Femur (tissue), 1 donor: Measurements from ENCODE around the gene PLEKHA1.
A peak's percentile ranks its signal among the peaks of the same experiment; 100 is the strongest.

Experiments
- DNase-seq: peaks from one replicate; pipeline ENCODE4 v3.0.0-alpha.2; 2017

The PLEKHA1 gene

DNA sequence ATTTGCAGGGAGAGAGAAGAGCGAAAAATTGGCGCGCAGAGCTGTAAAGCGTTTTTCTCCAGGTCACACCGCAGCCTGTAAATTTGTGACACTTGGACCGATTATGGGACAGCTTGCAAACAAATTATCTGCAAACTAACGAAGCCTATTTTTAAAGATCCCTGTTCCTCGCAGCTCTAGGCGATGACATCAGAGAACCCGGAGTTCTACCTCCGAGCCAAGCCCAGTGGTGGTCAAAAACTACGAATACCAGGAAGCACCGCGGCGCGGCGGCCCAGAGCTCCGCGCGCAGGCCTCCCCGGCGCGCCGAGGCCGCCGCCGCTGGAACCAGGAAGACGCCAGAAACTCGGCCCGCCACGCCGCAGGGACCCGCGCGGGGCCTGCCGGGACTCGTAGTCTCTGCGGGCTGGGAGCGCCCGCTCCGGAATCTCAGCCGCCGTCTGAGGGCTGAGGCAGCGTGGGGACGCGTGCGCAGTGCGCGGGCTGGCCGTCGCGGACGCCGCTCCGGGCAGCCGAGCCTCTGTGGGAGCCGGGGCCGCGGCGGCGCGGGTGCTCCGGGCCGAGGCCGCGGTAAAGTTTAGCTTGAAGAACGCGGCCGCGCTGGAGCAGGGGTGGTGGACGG is at the start of gene PLEKHA1:
Gene PLEKHA1, plus strand, starts transcription at position 472 of the 622 bp plus-strand sequence. CDS start 18,493 bp downstream, outside the sequence.
- peak; percentile 98 for DNase-seq

DNA sequence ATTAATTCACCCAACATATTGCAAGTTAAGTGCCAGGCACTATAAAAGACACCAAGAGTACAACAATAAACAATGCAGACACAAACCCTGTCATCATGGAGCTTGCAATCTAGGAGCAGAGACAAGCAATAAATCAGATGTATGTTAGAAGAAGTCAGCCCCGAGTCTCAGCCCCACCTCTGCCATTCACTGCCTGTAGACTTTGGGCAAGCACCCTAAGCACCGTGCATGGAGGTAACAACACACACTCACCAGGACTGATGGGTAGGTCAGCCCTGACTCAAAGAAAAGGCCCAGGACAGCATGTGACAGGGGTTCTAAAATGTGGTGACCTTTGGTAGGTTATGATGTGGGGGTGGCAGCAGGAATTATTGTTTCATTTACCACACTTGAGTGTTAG is 49.3 kb upstream of the PLEKHA1 start:
- DNase-seq, result no peak

DNA sequence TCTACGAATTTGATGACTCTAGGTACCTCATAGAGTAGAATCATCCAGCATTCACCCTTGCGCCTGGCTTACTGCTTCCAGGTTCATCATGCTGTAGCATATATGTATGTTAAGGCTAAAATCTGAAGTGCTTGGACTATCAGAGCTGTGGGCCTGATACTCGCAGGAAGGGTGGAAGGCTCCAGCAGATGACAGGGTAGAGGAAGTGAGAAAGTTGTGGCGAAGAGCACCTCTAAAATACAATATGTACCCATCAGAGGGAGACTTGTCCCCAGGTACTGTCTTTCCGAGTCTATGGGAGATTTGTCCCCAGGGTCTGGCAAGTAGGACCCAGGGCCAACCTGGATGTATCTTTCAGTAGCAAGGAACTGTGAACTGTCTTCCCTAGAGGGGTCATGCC is 48.1 kb upstream of the PLEKHA1 start:
- DNase-seq, result no peak

DNA sequence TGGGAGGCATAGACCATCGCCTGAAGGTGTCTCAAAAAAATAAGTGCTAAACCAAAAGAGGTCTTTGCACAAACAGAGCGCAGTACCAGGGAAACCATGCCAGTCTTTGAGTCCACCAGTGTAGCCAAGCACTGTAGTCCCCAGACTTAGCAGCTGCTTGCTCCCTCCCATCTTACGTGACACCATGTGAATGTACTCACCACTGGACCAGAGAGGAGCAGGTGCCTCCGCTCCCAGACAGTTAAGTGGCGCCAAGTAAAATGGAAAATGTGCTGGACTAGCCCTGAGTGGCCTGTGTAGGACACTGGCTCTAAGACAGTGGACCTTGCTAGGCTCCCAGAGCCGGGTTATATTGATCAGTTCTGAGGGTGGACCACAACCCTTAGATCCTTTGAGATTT is 47.7 kb upstream of the PLEKHA1 start:
- DNase-seq, result no peak

DNA sequence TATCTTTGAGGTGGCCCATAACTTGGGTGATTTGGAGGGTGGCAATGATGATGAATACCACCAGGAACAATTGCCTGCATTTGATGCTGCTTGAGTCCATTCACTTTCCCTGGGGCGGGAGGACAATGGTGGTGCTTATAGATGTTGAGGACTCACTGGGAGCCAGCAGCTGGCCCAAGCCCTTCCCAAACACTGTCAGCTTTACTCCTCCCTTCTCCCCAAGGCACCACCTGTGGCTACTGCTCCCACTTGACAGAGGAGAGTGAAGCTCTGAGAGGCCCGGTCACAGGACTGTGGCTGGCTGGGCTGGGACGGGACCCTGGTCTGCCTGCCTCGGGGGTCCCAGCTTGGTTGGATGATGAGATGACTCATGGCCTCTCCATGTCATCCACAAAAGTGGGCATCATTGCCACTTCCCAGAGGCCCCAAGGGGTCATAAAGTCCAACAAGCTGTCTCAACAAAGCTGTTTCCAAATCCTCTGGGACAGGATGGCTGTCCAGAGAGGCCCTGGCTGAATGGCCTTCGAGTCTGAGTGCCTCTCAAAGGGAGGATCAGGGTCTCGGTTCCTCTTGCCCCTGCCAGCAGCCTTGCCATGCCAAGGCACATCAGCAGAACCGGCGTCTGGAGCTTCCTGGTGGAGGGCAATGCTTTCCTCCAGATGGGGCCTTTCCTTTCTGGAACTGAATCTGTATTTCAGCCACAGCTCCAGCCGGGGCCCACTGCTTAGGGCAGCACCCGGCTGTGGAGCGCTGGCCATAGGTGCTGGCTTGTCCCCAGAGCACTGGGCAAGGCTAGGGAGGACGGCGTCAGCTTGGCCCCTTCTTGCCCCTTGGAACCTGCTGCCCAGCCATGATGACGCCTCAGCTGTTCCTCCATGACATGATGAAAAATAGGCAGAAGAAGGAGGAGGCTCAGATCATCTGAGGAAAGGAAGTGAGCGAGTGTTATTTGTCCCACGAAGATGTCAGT is 47.0 kb upstream of the PLEKHA1 start:
- no peak for DNase-seq

DNA sequence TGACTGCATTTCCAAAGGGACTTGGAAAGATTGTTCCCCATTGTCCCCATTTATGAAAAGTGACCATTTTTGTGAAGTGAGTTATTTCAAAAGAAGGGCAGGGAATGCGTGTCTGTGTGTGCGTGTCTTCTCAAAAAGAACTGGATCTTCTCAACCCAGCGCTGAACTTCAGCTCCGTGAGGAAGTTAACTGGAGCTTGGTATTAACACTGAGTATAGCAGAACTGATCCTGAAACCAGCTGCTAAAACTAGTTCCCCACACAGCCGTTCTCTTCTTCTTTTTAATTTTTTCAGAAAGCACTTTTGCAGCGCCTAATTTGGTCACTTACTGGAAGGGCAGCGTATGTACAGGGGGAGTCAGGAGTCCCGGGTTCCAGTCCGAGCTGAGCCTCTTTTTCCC is 45.8 kb upstream of the PLEKHA1 start:
- DNase-seq, result no peak

DNA sequence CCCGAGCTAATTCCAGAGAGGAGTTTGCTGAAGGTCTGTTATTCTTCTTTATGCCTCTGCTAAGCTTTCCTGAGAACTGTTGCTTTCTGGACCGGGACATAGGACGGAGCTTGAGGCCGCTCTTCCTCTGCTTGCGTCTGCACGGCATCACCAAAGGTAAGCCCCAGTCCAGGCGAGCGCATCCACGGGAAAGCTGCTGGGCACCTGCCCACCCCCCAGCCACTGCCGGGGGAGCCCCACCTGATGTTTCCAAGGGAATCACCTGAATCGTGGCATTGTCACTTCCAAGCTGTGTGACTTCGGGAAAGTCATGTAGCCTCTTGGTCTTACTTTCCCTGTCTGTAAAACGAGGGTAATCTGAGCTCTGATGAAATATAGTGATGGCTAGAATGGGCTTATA is 45.1 kb upstream of the PLEKHA1 start:
- no peak for DNase-seq

DNA sequence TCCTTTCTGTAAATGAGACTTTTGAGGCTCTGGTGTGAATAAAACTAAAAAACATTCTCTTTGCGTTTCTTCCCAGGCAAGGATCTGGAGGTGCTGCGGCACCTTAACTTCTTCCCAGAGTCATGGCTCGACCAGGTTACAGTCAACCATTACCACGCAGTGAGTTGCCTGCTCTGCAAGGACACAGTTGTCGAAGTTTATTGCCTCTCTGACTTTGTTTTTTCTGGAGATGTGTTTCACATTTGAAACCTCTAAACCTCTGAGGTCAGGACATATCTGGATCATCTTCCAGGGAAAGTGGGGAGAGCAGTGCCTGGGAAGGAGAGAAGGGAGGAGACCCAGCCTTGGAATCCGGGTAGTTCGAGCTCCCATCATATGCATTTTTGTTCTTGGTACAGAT is 43.4 kb upstream of the PLEKHA1 start:
- DNase-seq, result no peak

DNA sequence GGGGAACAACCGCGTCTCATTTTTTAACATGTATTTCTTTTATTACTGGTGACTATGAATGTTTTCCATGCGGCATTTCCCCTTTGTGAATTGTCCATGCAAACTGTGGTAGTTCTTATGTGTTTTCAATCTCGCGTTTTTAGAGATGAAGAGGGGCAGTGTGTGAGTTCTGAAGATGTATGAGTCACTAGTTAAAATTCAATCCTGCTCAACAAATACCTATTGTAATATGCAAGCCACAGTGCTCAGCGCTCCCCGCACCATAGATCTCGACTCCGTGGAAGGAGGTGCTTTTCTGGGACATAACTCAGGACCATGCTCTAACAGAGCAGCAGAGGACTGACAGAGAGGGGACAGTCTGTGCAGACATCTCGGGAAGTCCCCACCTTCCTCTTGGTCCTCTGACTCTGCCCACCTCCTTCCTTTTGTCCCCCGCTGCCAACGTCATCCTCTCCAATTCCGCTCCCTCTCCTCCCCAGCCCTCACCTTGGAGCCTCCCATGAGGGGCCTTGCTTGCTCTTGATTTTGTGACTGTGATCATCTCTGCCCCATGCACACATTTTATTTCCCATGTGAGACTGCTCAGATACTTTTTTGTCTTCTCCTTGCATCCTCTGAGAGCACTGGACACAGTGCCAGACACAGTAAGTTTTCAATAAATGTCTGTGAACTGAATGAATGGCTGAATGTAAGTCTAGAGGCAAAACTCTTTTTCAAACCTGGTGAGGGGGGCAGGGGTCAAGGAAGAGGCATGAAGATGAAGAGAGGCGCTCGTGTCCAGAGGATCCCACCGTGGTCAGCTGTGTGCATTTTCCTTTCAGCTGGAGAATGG is 42.7 kb upstream of the PLEKHA1 start:
- no peak for DNase-seq

DNA sequence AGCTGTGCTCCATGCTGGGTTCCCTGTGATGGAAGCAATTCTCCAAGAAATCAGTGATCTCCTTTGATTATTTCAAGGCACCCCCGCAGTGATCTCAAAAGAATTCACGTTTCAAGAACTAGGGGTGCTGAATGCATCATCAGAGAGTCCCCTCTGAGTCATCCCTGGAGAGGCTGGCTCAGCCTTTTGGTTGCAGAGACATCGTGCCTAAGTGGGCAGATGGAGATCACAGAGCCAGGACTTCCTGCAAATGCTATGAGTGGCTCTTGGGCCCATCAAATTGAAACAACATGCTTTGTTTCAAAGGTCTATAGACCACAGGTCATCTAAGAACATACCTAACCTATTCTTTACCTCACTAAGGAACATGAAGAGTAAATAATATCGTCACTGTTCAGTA is 41.5 kb upstream of the PLEKHA1 start:
- DNase-seq, result no peak

DNA sequence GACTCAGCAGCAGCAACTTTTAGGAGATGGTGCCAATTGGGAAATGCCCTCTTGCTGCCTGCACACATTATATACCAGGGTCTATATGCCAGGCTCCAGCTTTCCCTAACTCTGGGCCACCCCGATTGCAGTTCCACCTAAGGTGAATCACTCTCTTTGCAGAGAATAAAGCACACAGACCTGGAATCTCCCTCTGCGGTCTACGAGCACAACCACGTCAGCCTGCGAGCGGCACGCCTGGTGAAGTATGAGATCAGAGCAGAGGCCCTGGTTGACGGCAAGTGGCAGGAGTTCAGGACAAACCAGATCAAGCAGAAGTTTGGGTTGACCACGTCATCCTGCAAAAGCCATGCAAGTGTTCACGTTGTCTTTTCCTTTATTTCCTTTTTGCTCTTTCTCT is 38.2 kb upstream of the PLEKHA1 start:
- no peak for DNase-seq

DNA sequence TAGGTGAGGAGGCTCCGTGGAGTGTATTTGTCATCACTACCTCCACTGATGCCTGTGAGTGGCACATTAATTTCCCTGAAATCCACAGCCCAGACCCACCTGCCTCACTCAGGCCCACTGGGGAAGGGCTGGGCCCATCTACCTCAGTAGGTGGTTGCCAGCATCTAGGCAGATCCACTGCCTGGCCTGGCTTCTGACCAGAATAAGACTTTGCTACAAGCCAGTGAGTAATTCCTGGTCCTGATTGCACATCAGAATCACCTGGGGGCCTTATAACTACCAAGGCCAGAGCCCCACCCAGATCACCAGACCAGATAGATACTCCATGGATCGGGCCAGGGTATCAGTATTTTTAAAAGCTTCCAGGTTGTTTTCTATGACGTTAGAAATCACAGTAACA is 37.5 kb upstream of the PLEKHA1 start:
- DNase-seq, result no peak

DNA sequence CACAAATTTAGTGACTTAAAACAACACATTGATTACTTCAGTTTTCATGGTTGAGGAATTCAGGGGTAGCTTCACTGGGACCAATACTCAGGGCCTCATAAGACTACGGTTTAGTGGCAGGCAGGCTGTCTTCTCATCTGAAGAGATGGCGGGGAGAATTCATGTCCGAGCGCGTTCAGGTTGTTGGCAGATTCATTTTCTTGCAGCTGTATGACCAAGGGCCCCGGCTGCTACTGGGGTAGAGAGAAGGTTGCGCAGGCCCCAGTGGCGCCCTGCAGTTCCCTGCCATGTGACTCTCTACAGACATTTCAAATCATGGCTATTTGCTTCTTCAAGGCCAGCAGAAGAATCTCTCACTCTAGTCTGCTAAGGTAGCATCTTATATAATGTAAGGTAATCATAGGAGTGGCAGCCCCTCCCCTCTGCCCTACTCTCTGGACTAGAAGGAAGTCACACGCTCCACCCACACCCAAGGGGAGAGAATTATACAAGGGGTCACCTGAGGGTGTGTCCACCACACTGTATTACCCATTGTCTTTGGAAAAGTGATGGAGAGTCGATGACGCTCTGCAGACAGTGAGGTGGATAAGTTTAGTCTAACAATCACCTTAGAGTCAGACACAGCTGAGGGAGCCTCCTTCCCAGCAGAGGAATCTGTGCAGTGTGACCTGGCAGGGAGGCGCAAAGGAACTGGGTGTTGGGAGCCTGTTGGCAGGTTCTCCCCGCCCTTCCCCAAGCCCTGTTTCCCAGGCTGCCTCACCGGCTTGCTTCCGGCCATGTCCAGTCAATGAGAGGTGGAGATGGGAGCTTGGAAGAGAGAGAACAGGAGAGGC is 35.7 kb upstream of the PLEKHA1 start:
- DNase-seq, result no peak

DNA sequence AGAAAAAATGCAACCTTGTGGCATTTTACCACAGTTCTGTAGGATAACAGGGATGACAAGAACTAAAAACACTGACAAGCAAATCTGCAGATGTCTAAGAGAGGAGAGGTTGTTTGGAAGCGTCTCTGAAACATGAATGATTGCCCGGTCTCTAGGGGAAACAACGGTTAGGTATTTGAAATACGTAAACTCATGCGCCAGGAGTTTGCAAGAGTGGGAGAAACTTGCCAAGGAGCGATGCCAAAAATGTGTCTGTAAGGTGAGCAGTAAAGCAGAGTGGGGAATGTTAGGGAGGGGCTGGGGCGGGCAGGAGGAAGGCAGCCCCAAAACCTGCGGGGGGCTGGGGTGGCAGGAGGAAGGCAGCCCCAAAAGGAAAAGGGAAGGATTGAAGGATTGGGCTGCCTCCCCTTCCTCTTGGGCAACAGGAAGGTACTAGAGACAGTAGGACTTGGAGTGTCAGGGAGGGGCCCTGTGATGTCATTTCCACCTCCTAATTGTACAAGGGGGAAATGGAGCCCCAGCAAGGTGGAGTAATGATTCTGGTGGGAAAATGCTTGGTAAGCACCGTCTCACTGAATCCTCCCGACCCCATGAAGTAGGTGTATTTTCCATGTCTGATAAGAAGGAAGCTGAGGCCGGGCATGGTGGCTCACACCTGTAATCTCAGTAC is 33.2 kb upstream of the PLEKHA1 start:
- no peak for DNase-seq

DNA sequence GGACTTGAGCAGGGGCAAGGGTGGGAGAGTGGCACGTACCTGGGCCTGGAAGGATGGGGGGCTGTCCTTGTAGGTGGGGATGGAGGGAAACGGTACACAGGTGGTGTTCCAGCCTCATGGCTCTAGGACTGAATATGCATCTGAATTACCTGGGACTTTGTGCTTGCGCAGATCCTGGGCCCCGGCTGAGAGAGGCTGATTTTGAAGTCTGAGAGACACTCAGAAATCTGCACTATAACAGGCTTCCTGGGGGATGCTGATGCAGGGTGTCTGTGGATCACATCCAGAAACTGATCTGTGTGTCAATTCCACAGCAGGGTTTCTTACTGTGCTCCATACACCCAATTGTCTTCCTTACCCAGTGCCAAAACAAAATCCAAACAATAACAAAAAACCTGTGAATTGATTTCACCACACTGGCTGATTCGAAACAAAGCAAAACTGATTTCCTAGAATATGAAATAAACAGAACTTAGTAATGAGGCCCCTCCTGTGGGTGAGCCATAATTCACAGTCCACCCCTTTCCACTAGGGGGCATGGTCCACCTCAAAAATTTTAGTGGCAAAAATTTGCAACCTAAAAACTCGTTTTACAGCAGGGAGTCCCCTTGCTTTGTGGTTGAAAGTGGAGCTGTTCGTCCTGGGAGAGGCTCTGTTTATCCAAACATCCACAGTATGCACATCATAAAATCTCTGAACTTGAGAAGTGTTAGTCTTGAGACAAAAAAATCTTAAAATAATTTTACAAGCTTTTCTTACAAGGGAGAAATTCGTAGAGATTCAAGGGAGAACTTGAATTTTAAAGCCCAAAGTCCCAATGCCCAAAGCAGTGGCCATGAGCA is 32.0 kb upstream of the PLEKHA1 start:
- peak; percentile 57 for DNase-seq

DNA sequence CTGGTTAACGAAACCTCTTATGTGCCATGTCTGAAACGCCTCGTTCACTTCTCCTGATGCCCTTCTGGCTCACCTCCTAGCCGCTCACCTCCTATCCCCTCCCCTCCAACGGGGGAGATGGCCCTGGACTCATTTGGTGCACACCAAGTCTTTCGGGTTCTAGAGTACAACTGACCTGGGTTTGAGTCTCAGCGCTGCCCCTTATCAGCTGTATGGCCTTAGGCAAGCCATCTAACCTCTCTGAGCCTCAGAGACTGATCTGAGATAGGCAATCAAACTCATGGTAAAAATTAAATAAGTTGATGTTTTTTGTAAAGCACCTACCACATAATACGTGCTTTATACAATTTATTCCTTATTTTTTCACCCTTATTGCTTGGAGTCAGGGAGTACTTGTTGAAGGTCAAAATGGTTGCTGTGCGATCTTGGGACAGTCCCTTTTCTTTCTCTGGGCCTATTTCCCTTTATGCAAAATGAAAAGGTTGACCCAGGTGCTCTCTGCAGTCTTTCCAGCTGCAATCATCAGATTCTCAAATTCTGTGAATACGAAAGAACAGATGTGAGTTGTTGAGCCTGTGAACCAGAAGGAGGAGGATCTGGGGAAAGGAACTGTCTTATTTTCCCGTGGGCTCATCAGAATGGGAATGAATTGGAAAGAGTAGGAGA is 31.2 kb upstream of the PLEKHA1 start:
- no peak for DNase-seq

DNA sequence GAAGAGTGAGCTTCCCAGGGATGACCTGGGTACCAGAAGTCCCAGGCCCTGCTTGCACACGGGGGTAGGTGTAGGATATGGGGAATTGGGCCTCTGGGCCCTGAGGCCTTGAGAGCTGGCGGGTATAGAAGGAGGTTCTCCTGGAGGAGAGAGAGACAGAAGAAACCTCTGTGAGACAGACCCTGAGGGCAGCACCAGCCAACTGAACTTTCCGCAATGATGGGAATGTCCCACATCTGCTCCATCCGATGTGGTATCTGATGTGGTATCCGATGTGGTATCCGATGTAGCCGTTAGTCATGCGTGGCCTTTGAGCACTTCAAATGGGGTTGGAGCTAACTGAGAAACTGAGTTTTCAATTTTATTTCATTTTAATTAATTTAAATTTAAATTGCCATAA is 30.6 kb upstream of the PLEKHA1 start:
- no peak for DNase-seq

DNA sequence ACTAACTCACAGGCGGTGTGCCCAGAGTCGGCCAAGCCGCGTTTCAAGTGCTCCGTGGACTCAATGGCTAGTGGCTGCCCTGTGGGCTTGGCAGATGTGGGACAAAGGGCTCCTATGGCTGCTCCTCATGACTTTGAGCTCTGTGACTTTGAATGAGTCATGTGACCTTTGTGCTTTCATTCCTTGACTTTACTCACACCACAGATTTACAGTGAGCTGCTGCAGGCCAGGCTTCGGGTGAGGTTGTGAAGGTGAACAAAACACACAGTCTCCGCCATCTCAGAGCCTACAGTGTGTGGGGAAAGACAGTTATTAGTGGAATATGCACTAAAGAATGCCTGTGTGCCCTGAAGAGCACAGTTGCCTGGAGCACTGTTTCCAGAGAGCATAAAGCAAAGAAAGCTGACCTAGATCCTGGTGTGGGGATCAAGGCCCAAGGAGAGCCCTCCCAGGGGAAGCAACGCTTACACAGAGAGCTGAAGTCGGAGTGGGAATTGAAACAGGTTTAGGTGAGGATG is 29.7 kb upstream of the PLEKHA1 start:
- no peak for DNase-seq

DNA sequence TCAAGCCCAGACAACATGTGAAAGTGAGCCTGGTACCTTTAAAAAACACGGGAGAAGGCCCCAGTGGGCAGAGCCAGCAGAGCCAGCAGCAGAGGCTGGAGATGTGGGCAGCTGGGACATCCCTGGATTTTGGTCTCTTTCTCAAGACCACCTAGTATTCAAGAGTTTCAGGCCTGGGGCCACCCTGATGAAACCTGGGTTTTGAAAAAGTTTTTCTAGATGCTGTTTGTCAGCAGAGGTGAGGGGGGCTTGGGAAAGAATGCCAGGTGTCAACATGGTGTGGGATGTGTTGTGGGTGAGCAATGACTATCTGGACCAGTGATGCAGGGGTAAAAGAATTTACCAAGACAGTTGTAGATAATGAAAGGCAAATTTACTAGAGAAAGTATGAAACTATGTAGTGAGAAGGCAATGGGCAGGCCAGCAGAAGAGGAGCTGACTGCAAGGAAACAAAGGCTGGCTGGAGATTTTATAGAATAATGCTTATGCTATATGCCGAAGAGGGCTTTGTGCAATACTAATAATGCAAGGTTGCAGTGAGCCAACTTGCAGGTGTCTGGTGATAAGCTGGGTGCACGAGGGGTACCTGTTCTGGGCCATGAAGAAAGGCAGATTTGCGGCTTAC is 28.1 kb upstream of the PLEKHA1 start:
- no peak for DNase-seq
